ENCODE data around the gene AP3M1. TPM values are rescaled to one million over a fixed set of nuclear protein-coding genes. Genes with fewer than 3 reads are reported as not detected.

Gene AP3M1
- total and polyA plus RNA-seq, 4 donors = 36.0 to 51.8 (median 49.9) TPM

- H3K9me3 ChIP-seq (ENCODE audit: control insufficient read depth, insufficient read depth, low read length) = no peaks in the 10 kb centered on the region
- H3K4me1 ChIP-seq (ENCODE audit: control insufficient read depth, insufficient read depth, low read length) = peaks cover 2% of the 10 kb centered on the region
- H3K27ac ChIP-seq (ENCODE audit: low read depth, low read length) = no peak overlapping the region
- no peak for DNase-seq (ENCODE audit: low read depth in 4 of 6, low spot score in 6 of 6)
- no peaks in the 10 kb centered on the region for H3K27me3 ChIP-seq (ENCODE audit: control insufficient read depth, insufficient read depth, low read length)
- 86% methylated on average over 2 of the region's 6 CpGs for WGBS (ENCODE audit: insufficient coverage)
- H3K36me3 ChIP-seq (ENCODE audit: control insufficient read depth, insufficient read depth, low read length) = no peaks in the 10 kb centered on the region
- no peak overlapping the region for H3K4me3 ChIP-seq (ENCODE audit: low read depth, low read length)
Measured at GRCh38 chr10:74164716-74165529, 14.3 kb upstream of the AP3M1 start.

GRCh38 chr10:74163319-74164068 is 12.9 kb upstream of the AP3M1 start:
- H3K27me3 ChIP-seq (ENCODE audit: control insufficient read depth, insufficient read depth, low read length) = no peaks in the 10 kb centered on the region
- no peak overlapping the region for H3K4me3 ChIP-seq (ENCODE audit: low read depth, low read length)
- peaks cover 2% of the 10 kb centered on the region for H3K4me1 ChIP-seq (ENCODE audit: control insufficient read depth, insufficient read depth, low read length)
- WGBS (ENCODE audit: insufficient coverage) = no CpG with 5 or more reads among the region's 3 CpGs
- H3K36me3 ChIP-seq (ENCODE audit: control insufficient read depth, insufficient read depth, low read length) = no peaks in the 10 kb centered on the region
- H3K27ac ChIP-seq (ENCODE audit: low read depth, low read length) = no peak overlapping the region
- no peak for DNase-seq (ENCODE audit: low read depth in 4 of 6, low spot score in 6 of 6)
- H3K9me3 ChIP-seq (ENCODE audit: control insufficient read depth, insufficient read depth, low read length) = no peaks in the 10 kb centered on the region

GRCh38 chr10:74160013-74160412 is 9.4 kb upstream of the AP3M1 start:
- no peaks in the 10 kb centered on the region for H3K36me3 ChIP-seq (ENCODE audit: control insufficient read depth, insufficient read depth, low read length)
- H3K27ac ChIP-seq (ENCODE audit: low read depth, low read length) = no peak overlapping the region
- no peaks in the 10 kb centered on the region for H3K9me3 ChIP-seq (ENCODE audit: control insufficient read depth, insufficient read depth, low read length)
- H3K4me3 ChIP-seq (ENCODE audit: low read depth, low read length) = no peak overlapping the region
- DNase-seq (ENCODE audit: low read depth in 4 of 6, low spot score in 6 of 6) = no peak
- WGBS (ENCODE audit: insufficient coverage) = 100% methylated on average over 1 of the region's 3 CpGs
- no peaks in the 10 kb centered on the region for H3K27me3 ChIP-seq (ENCODE audit: control insufficient read depth, insufficient read depth, low read length)
- peaks cover 4% of the 10 kb centered on the region for H3K4me1 ChIP-seq (ENCODE audit: control insufficient read depth, insufficient read depth, low read length)

- Histone ChIP-seq H3K9me3 (ENCODE audit: control insufficient read depth, insufficient read depth, low read length) (no peaks in the 10 kb centered on the region), H3K27ac (ENCODE audit: low read depth, low read length) (peak overlapping the region; percentile 3), H3K27me3 (ENCODE audit: control insufficient read depth, insufficient read depth, low read length) (no peaks in the 10 kb centered on the region), H3K4me1 (ENCODE audit: control insufficient read depth, insufficient read depth, low read length) (peaks cover 4% of the 10 kb centered on the region), H3K4me3 (ENCODE audit: low read depth, low read length) (no peak overlapping the region), H3K36me3 (ENCODE audit: control insufficient read depth, insufficient read depth, low read length) (no peaks in the 10 kb centered on the region)
- no CpG with 5 or more reads among the region's 2 CpGs for WGBS (ENCODE audit: insufficient coverage)
- DNase-seq (ENCODE audit: low read depth in 4 of 6, low spot score in 6 of 6) = peak in 1 of 6 donors; percentile 71
Measured at GRCh38 chr10:74156919-74157289, 6.3 kb upstream of the AP3M1 start.

GRCh38 chr10:74153676-74154075 is 3.0 kb upstream of the AP3M1 start:
- no peak for DNase-seq (ENCODE audit: low read depth in 4 of 6, low spot score in 6 of 6)
- Histone ChIP-seq H3K4me1 (ENCODE audit: control insufficient read depth, insufficient read depth, low read length) (peaks cover 8% of the 10 kb centered on the region), H3K4me3 (ENCODE audit: low read depth, low read length) (no peak overlapping the region), H3K9me3 (ENCODE audit: control insufficient read depth, insufficient read depth, low read length) (no peaks in the 10 kb centered on the region), H3K27ac (ENCODE audit: low read depth, low read length) (no peak overlapping the region), H3K27me3 (ENCODE audit: control insufficient read depth, insufficient read depth, low read length) (no peaks in the 10 kb centered on the region), H3K36me3 (ENCODE audit: control insufficient read depth, insufficient read depth, low read length) (no peaks in the 10 kb centered on the region)
- WGBS (ENCODE audit: insufficient coverage) = no CpG with 5 or more reads among the region's 4 CpGs

- Histone ChIP-seq H3K4me1 (ENCODE audit: control insufficient read depth, insufficient read depth, low read length) (peaks cover 8% of the 10 kb centered on the region), H3K27me3 (ENCODE audit: control insufficient read depth, insufficient read depth, low read length) (no peaks in the 10 kb centered on the region), H3K4me3 (ENCODE audit: low read depth, low read length) (no peak overlapping the region), H3K36me3 (ENCODE audit: control insufficient read depth, insufficient read depth, low read length) (no peaks in the 10 kb centered on the region), H3K27ac (ENCODE audit: low read depth, low read length) (no peak overlapping the region), H3K9me3 (ENCODE audit: control insufficient read depth, insufficient read depth, low read length) (no peaks in the 10 kb centered on the region)
- WGBS (ENCODE audit: insufficient coverage) = no CpG with 5 or more reads among the region's 4 CpGs
- DNase-seq (ENCODE audit: low read depth in 4 of 6, low spot score in 6 of 6) = no peak
Measured at GRCh38 chr10:74153123-74153522, 2.5 kb upstream of the AP3M1 start.

- Histone ChIP-seq H3K9me3 (ENCODE audit: control insufficient read depth, insufficient read depth, low read length) (no peaks in the 10 kb centered on the region), H3K36me3 (ENCODE audit: control insufficient read depth, insufficient read depth, low read length) (peaks cover under 1% of the 10 kb centered on the region), H3K4me1 (ENCODE audit: control insufficient read depth, insufficient read depth, low read length) (peaks cover 8% of the 10 kb centered on the region), H3K4me3 (ENCODE audit: low read depth, low read length) (peak overlapping the region; percentile 98), H3K27me3 (ENCODE audit: control insufficient read depth, insufficient read depth, low read length) (no peaks in the 10 kb centered on the region), H3K27ac (ENCODE audit: low read depth, low read length) (peak overlapping the region; percentile 96)
- no peak for DNase-seq (ENCODE audit: low read depth in 4 of 6, low spot score in 6 of 6)
- WGBS (ENCODE audit: insufficient coverage) = 60% methylated on average over 1 of the region's 5 CpGs
Measured at GRCh38 chr10:74151879-74152722, 1.5 kb upstream of the AP3M1 start.

GRCh38 chr10:74150990-74151878 is 606 bp upstream of the AP3M1 start, which contains the start of gene ADK:
ADK (plus strand) TSS chr10:74151221; CDS start chr10:74151279, 58 bp downstream.
- peaks cover 6% of the 10 kb centered on the region for H3K4me1 ChIP-seq (ENCODE audit: control insufficient read depth, insufficient read depth, low read length)
- H3K4me3 ChIP-seq (ENCODE audit: low read depth, low read length) = peak within 1 kb of the TSS; percentile 98
- peaks cover 3% of the 10 kb centered on the region for H3K36me3 ChIP-seq (ENCODE audit: control insufficient read depth, insufficient read depth, low read length)
- H3K27me3 ChIP-seq (ENCODE audit: control insufficient read depth, insufficient read depth, low read length) = no peaks in the 10 kb centered on the region
- peak in 5 of 6 donors; percentile 99 to 100 (median 99) for DNase-seq (ENCODE audit: low read depth in 4 of 6, low spot score in 6 of 6)
- H3K27ac ChIP-seq (ENCODE audit: low read depth, low read length) = peak within 1 kb of the TSS; percentile 96
- no peaks in the 10 kb centered on the region for H3K9me3 ChIP-seq (ENCODE audit: control insufficient read depth, insufficient read depth, low read length)
- under 1% methylated on average over 53 of the region's 57 CpGs for WGBS (ENCODE audit: insufficient coverage)

All from spinal cord (tissue), 10 donors.